Measurements from ENCODE around the gene NTRK2.

NTRK2 gene

DNA sequence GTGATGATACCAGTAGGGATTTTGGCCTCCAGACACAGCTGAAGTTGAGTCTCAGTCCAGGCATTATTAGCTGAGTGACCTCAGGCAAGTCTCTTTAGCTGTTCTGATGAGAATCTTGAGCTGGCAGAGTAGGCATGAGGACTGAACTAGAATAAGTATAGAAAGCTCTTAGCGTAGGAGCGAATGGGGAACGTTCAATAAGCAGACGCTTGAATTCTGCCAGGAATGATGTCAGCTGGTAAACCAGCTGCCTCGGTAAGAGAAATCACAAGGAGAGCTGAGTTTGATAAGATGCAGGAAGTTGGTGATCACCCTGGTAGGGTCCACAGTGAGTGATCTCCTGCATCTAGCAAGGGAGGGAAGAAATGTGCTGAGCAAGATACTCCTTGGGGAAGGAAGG, 280.4 kb downstream of the NTRK2 start:
- no peaks in the 10 kb centered on the region for H3F3A ChIP-seq (ENCODE audit: insufficient read depth, low read length)
- no peak overlapping the region for H2AFZ ChIP-seq (ENCODE audit: low read length)
- no peaks in the 10 kb centered on the region for H3K9me3 ChIP-seq (ENCODE audit: low read length)
- no peaks in the 10 kb centered on the region for H3K9me2 ChIP-seq (ENCODE audit: low read depth, low read length)
- no peaks in the 10 kb centered on the region for H3K27me3 ChIP-seq (ENCODE audit: insufficient read depth, low read length)
- no peaks in the 10 kb centered on the region for H3K36me3 ChIP-seq (ENCODE audit: insufficient read depth, low read length)
- no peak overlapping the region for H3K4me2 ChIP-seq (ENCODE audit: low read length)
- no peaks in the 10 kb centered on the region for H3K4me1 ChIP-seq (ENCODE audit: insufficient read depth, low read length, severe bottlenecking)
- TF ChIP-seq EZH2 (IDR thresholded peaks at IDR 0.05; ENCODE audit: borderline replicate concordance, low read length): no peak
- TF ChIP-seq, protein P1, sequence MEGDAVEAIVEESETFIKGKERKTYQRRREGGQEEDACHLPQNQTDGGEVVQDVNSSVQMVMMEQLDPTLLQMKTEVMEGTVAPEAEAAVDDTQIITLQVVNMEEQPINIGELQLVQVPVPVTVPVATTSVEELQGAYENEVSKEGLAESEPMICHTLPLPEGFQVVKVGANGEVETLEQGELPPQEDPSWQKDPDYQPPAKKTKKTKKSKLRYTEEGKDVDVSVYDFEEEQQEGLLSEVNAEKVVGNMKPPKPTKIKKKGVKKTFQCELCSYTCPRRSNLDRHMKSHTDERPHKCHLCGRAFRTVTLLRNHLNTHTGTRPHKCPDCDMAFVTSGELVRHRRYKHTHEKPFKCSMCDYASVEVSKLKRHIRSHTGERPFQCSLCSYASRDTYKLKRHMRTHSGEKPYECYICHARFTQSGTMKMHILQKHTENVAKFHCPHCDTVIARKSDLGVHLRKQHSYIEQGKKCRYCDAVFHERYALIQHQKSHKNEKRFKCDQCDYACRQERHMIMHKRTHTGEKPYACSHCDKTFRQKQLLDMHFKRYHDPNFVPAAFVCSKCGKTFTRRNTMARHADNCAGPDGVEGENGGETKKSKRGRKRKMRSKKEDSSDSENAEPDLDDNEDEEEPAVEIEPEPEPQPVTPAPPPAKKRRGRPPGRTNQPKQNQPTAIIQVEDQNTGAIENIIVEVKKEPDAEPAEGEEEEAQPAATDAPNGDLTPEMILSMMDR (IDR thresholded peaks at IDR 0.05; ENCODE audit: low read length): no peak
- H4K20me1 ChIP-seq (ENCODE audit: insufficient read depth, low read length): no peaks in the 10 kb centered on the region
- no peaks in the 10 kb centered on the region for H3K79me2 ChIP-seq (ENCODE audit: insufficient read depth, low read length)
- H3K4me3 ChIP-seq (ENCODE audit: low read depth, low read length, poor library complexity, severe bottlenecking): no peak overlapping the region
- no peak overlapping the region for H3K27ac ChIP-seq (ENCODE audit: low read depth, low read length, poor library complexity, severe bottlenecking)
- no peak overlapping the region for H3K9ac ChIP-seq (ENCODE audit: low read length)

DNA sequence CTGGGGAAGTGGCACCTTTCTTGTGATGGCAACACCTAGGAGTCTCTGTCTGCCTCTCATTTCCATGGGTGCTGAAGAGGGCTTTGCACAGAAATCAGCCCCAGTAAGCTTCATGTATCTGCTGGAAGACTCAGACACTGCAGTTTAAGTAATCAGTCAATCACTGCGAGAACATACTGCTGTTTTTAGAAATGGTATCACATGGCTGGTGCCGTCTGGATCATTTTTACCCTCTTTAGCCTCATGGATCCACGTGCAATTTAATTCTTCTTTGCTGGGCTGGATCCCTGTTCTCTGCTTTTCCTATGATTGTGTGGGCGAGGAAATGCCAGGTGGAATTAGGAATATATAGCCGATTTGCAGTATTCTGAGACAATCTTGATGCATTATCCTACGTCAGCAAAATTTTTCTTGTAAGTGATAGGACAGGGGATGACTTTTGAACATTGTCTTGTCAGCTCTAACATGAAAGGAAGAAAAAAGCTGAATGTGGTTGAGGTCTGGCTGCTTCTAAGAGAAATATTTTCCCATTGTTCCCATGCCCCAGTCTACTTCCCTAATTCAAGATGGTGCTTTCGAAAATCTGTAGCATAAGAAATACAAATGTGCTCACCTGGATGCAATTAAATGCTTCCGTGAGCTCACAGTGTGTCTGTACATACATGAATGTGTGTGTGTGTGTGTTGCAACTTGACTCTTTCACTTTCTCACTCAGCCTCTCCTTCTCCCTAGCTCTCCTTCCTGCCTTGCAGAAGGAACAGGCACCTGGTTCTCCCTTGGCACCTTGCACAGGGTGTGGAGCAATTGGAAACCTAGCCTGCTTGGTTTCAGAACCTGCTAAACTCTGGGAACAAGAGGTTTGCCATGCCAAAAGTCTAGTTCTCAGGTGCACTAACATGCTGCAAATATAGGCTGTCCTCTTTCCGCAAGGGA, 281.6 kb downstream of the NTRK2 start:
- Histone ChIP-seq H3K4me1 (ENCODE audit: insufficient read depth, low read length, severe bottlenecking) (no peaks in the 10 kb centered on the region), H3K36me3 (ENCODE audit: insufficient read depth, low read length) (no peaks in the 10 kb centered on the region), H3K4me3 (ENCODE audit: low read depth, low read length, poor library complexity, severe bottlenecking) (no peak overlapping the region), H3K4me2 (ENCODE audit: low read length) (no peak overlapping the region), H3K9me2 (ENCODE audit: low read depth, low read length) (no peaks in the 10 kb centered on the region), H4K20me1 (ENCODE audit: insufficient read depth, low read length) (no peaks in the 10 kb centered on the region), H3K27me3 (ENCODE audit: insufficient read depth, low read length) (no peaks in the 10 kb centered on the region), H3K27ac (ENCODE audit: low read depth, low read length, poor library complexity, severe bottlenecking) (no peak overlapping the region), H2AFZ (ENCODE audit: low read length) (no peak overlapping the region), H3F3A (ENCODE audit: insufficient read depth, low read length) (no peaks in the 10 kb centered on the region), H3K9ac (ENCODE audit: low read length) (no peak overlapping the region), H3K9me3 (ENCODE audit: low read length) (no peaks in the 10 kb centered on the region), H3K79me2 (ENCODE audit: insufficient read depth, low read length) (no peaks in the 10 kb centered on the region)
- no peak for TF ChIP-seq EZH2 (IDR thresholded peaks at IDR 0.05; ENCODE audit: borderline replicate concordance, low read length)
- TF ChIP-seq, protein P1 (IDR thresholded peaks at IDR 0.05; ENCODE audit: low read length): no peak

DNA sequence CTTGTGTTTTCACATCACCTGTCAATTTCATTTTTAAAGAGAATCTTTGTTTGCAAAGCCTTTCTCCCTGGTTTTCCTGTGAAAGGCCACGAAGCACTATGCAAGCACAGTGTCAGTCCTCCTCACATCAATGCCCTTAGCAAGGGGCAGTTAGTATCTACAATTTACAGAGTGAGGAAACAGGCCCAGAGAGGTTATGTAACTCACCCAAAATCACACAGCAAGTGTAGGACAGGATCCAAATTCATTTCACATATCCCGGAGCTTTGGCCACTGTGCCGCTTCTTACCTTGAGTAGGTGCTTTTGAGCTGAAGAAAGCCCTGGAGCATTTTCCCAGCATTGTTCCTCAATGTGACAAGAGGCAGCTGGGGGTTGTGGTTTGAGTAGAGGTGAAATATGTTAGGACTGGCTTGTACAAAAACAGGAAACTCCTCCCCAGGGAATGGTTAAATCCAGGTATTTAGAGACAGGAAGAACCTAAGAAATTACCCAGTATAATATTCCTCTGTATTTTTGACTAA, 283.8 kb downstream of the NTRK2 start:
- Histone ChIP-seq H3K27ac (ENCODE audit: low read depth, low read length, poor library complexity, severe bottlenecking) (no peak overlapping the region), H3K9me2 (ENCODE audit: low read depth, low read length) (no peaks in the 10 kb centered on the region), H3K9ac (ENCODE audit: low read length) (no peak overlapping the region), H2AFZ (ENCODE audit: low read length) (no peak overlapping the region), H3K27me3 (ENCODE audit: insufficient read depth, low read length) (no peaks in the 10 kb centered on the region), H3K4me1 (ENCODE audit: insufficient read depth, low read length, severe bottlenecking) (no peaks in the 10 kb centered on the region), H3K4me2 (ENCODE audit: low read length) (no peak overlapping the region), H3K79me2 (ENCODE audit: insufficient read depth, low read length) (no peaks in the 10 kb centered on the region), H3K36me3 (ENCODE audit: insufficient read depth, low read length) (no peaks in the 10 kb centered on the region), H3K4me3 (ENCODE audit: low read depth, low read length, poor library complexity, severe bottlenecking) (no peak overlapping the region), H4K20me1 (ENCODE audit: insufficient read depth, low read length) (no peaks in the 10 kb centered on the region), H3F3A (ENCODE audit: insufficient read depth, low read length) (no peaks in the 10 kb centered on the region), H3K9me3 (ENCODE audit: low read length) (no peaks in the 10 kb centered on the region)
- no peak for TF ChIP-seq EZH2 (IDR thresholded peaks at IDR 0.05; ENCODE audit: borderline replicate concordance, low read length)
- TF ChIP-seq, protein P1 (IDR thresholded peaks at IDR 0.05; ENCODE audit: low read length): no peak
